H9 (cell line): Measurements from ENCODE around the gene HGS. TPM values are rescaled to one million over a fixed set of nuclear protein-coding genes. Genes with fewer than 3 reads are reported as not detected.
A peak's percentile ranks its signal among the peaks of the same experiment; 100 is the strongest.

Source experiments
- DNase-seq: peaks from one replicate; pipeline ENCODE4 v3.0.0-alpha.2; 2017
- H2AFZ ChIP-seq: one replicate; pipeline ENCODE4 v1.6.1; 2013; ENCODE audit warnings: mild to moderate bottlenecking, low read length, control low read depth, moderate library complexity
- H2AK5ac ChIP-seq: 2 replicates; pipeline ENCODE4 v1.6.1; 2013; ENCODE audit warnings: low read length, control low read depth, mixed read lengths; ENCODE audit not compliant: insufficient read length
- H2BK120ac ChIP-seq: one replicate; pipeline ENCODE4 v1.6.1; 2013; ENCODE audit warnings: low read depth, mild to moderate bottlenecking, low read length, control low read depth, inconsistent platforms; ENCODE audit not compliant: poor library complexity, severe bottlenecking
- H2BK12ac ChIP-seq: 2 replicates; pipeline ENCODE4 v1.6.1; 2013; ENCODE audit warnings: low read length, control low read depth, mixed read lengths, low read depth; ENCODE audit not compliant: insufficient read length
- H2BK15ac ChIP-seq: 2 replicates; pipeline ENCODE4 v1.6.1; 2013; ENCODE audit warnings: low read depth, low read length, control low read depth
- H2BK20ac ChIP-seq: one replicate; pipeline ENCODE4 v1.6.1; 2013; ENCODE audit warnings: low read depth, mild to moderate bottlenecking, low read length, control low read depth, inconsistent platforms; ENCODE audit not compliant: poor library complexity, severe bottlenecking
- H2BK5ac ChIP-seq: 2 replicates; pipeline ENCODE4 v1.6.1; 2013; ENCODE audit warnings: low read length, control low read depth, mixed read lengths; ENCODE audit not compliant: insufficient read length
- H3K14ac ChIP-seq: 2 replicates; pipeline ENCODE4 v1.6.1; 2013; ENCODE audit warnings: low read length, control low read depth; ENCODE audit not compliant: insufficient read depth
- H3K18ac ChIP-seq: 2 replicates; pipeline ENCODE4 v1.6.1; 2013; ENCODE audit warnings: low read depth, mild to moderate bottlenecking, mixed read lengths, low read length, control low read depth; ENCODE audit not compliant: insufficient read length
- H3K23ac ChIP-seq: 2 replicates; pipeline ENCODE4 v1.6.1; 2013; ENCODE audit warnings: low read length, control low read depth, mixed read lengths, low read depth; ENCODE audit not compliant: insufficient read length
- H3K23me2 ChIP-seq: 2 replicates; pipeline ENCODE4 v1.6.1; 2013; ENCODE audit warnings: low read depth, mild to moderate bottlenecking, mixed read lengths, low read length, control low read depth; ENCODE audit not compliant: insufficient read length, poor library complexity, severe bottlenecking
- H3K27ac ChIP-seq: 2 replicates; pipeline ENCODE4 v1.5.1; 2013; ENCODE audit warnings: low read length, control low read depth, mixed read lengths, low read depth; ENCODE audit not compliant: insufficient read length
- H3K27me3 ChIP-seq: 2 replicates; pipeline ENCODE4 v1.6.1; 2013; ENCODE audit warnings: low read length, control low read depth, inconsistent platforms; ENCODE audit not compliant: insufficient read depth
- H3K4ac ChIP-seq: 2 replicates; pipeline ENCODE4 v1.6.1; 2013; ENCODE audit warnings: low read depth, mild to moderate bottlenecking, control low read depth, inconsistent platforms, low read length, moderate library complexity
- H3K4me1 ChIP-seq: 2 replicates; pipeline ENCODE4 v1.6.1; 2013; ENCODE audit warnings: low read length, control low read depth, inconsistent platforms; ENCODE audit not compliant: insufficient read depth
- H3K4me2 ChIP-seq: 2 replicates; pipeline ENCODE4 v1.6.1; 2013; ENCODE audit warnings: low read length, control low read depth, mixed read lengths; ENCODE audit not compliant: insufficient read length, insufficient read depth
- H3K56ac ChIP-seq: 2 replicates; pipeline ENCODE4 v1.6.1; 2013; ENCODE audit warnings: low read depth, mild to moderate bottlenecking, mixed read lengths, low read length, control low read depth; ENCODE audit not compliant: insufficient read length
- H3K79me1 ChIP-seq: 2 replicates; pipeline ENCODE4 v1.6.1; 2013; ENCODE audit warnings: low read depth, mild to moderate bottlenecking, moderate library complexity, low read length, control low read depth, inconsistent platforms; ENCODE audit not compliant: insufficient read depth, poor library complexity, severe bottlenecking
- H3K79me2 ChIP-seq: 2 replicates; pipeline ENCODE4 v1.6.1; 2013; ENCODE audit warnings: low read length, control low read depth, inconsistent platforms; ENCODE audit not compliant: insufficient read depth
- H3K9ac ChIP-seq: 2 replicates; pipeline ENCODE4 v1.6.1; 2013; ENCODE audit warnings: low read length, control low read depth, mixed read lengths; ENCODE audit not compliant: insufficient read length; ENCODE audit errors: extremely low read depth
- H3K9me3 ChIP-seq: one replicate; pipeline ENCODE4 v1.6.1; 2013; ENCODE audit warnings: low read depth, low read length, inconsistent platforms; ENCODE audit not compliant: control insufficient read depth
- H3T11ph ChIP-seq: one replicate; pipeline ENCODE4 v1.6.1; 2013; ENCODE audit warnings: mild to moderate bottlenecking, low read length, control low read depth, inconsistent platforms
- H4K20me1 ChIP-seq: one replicate; pipeline ENCODE4 v1.6.1; 2013; ENCODE audit not compliant: control insufficient read depth, insufficient read length, insufficient read depth
- H4K5ac ChIP-seq: 2 replicates; pipeline ENCODE4 v1.6.1; 2013; ENCODE audit warnings: low read depth, mild to moderate bottlenecking, mixed read lengths, low read length, control low read depth; ENCODE audit not compliant: insufficient read length
- H4K8ac ChIP-seq: replicated peaks from 2 replicates; pipeline ENCODE4 v1.6.1; 2013; ENCODE audit warnings: low read length, control low read depth, mixed read lengths, low read depth; ENCODE audit not compliant: insufficient read length
- H4K91ac ChIP-seq: 2 replicates; pipeline ENCODE4 v1.6.1; 2013; ENCODE audit warnings: low read depth, mild to moderate bottlenecking, moderate library complexity, mixed read lengths, low read length, control low read depth; ENCODE audit not compliant: insufficient read length
- H3K27ac Mint-ChIP-seq, 3 experiments: 2 replicates in 2 of 3; 3 replicates in 1 of 3; pipeline ENCODE4 v1.8.0; 2020 to 2021; ENCODE audit warnings: mixed read lengths in 3 of 3, mild to moderate bottlenecking in 1 of 3, moderate library complexity in 1 of 3
- H3K27me3 Mint-ChIP-seq: 2 replicates; pipeline ENCODE4 v1.8.0; 2021; ENCODE audit warnings: low read depth, mild to moderate bottlenecking, moderate library complexity, mixed read lengths
- H3K36me3 Mint-ChIP-seq, 3 experiments: 2 replicates in 2 of 3; 3 replicates in 1 of 3; pipeline ENCODE4 v1.8.0; 2020 to 2021; ENCODE audit warnings: low read depth in 3 of 3, mixed read lengths in 3 of 3; ENCODE audit not compliant: insufficient read depth in 1 of 3
- H3K4me1 Mint-ChIP-seq, 2 experiments: 2 replicates each; pipeline ENCODE4 v1.8.0; 2020; ENCODE audit warnings: mixed read lengths in 2 of 2
- H3K4me3 Mint-ChIP-seq, 2 experiments: 2 replicates in 1 of 2; 3 replicates in 1 of 2; pipeline ENCODE4 v1.8.0; 2020 to 2021; ENCODE audit warnings: mild to moderate bottlenecking in 2 of 2, mixed read lengths in 2 of 2, moderate library complexity in 1 of 2
- H3K9me3 Mint-ChIP-seq, 2 experiments: 2 replicates in 1 of 2; 3 replicates in 1 of 2; pipeline ENCODE4 v1.8.0; 2020; ENCODE audit warnings: mild to moderate bottlenecking in 2 of 2, mixed read lengths in 2 of 2, moderate library complexity in 1 of 2
- WGBS: extraction: QIAGEN DNeasy Blood & Tissue Kit; methylation state at CpG from one replicate; pipeline ENCODE4 v1.1.7; 2013; ENCODE audit warnings: missing lambda C conversion rate, low lambda C conversion rate, mixed read lengths; ENCODE audit not compliant: insufficient read length; ENCODE audit errors: extremely low coverage; 5-methylcytosine and 5-hydroxymethylcytosine counted together
- total RNA-seq: library from RNA; stranded (reverse); gene quantifications from 2 replicates; pipeline ENCODE4 v1.2.1, GENCODE V29; 2021
- TF ChIP-seq, protein P1 (sequence below): fragments of 200-600 bp; sonication (generic); conservative IDR thresholded peaks from 3 replicates; pipeline ENCODE4 v1.8.0; 2021; ENCODE audit warnings: antibody characterized with exemption, mild to moderate bottlenecking

The HGS gene
- total RNA-seq, 1 experiment from 2014 or later = 106 TPM

DNA sequence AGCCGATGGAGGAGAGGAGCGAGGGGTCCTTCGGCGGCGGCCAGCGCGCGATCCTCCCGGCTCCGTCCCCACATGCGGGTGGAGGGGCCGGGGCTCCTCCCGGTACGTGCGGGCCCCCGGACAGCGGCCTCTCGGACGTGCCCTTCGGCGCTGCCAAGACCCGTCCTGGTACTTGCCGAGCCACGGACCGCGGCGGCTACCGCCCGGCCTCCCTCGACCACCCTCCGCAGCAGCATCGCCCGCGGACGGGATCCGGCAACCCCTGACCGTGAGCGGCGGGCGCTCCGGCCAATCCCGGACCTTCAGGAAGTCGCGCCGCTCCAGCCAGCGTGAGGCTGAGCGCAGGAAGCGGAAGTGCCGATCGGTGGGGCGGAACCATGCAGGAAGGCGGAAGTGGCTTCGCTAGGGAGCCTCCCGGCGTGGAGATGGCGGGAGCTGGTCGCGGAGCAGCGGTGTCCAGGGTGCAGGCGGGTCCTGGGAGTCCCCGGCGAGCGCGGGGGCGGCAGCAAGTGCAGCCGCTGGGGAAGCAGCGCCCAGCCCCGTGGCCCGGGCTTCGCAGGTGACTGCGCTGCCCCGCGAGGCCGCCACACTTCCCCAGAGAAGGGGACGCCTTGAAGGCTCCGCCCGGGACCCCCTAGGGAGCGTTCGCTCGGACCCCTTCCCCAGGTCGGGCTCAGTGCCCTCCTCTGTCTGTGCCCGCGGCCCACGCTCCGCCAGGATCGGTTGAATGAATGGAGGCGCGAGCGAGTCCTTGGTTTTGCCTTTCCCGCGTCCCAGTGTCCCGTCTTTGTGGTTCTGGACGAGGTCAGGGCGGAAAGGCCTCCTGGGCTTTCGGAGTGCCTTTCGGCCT lies 17.2 kb upstream of the HGS start, which contains the start of the genes CCDC137 and OXLD1:
Gene CCDC137, plus strand, starts transcription at position 396 of the 850 bp plus-strand sequence. Its CDS starts 30 bp downstream, at position 426.
Gene OXLD1, minus strand, starts transcription at position 264 of the 850 bp plus-strand sequence. Its CDS starts 28 bp downstream, at position 236.
- Histone ChIP-seq H4K8ac (no peak within 1 kb of the TSS), H4K5ac (peak within 1 kb of the TSS; percentile 94), H3K56ac (no peak within 1 kb of the TSS), H2BK20ac (no peak within 1 kb of the TSS), H3K4ac (no peak within 1 kb of the TSS), H3K23me2 (peaks cover 3% of the 10 kb centered on the region), H3K79me1 (peaks cover 10% of the 10 kb centered on the region), H2AFZ (no peak within 1 kb of the TSS), H4K91ac (no peak within 1 kb of the TSS), H3K27me3 (no peaks in the 10 kb centered on the region), H3T11ph (no peak within 1 kb of the TSS), H3K9me3 (no peaks in the 10 kb centered on the region), H3K79me2 (peaks cover 4% of the 10 kb centered on the region; the same call in 1 of the 2 replicates), H3K23ac (no peak within 1 kb of the TSS), H2BK12ac (no peak within 1 kb of the TSS), H2AK5ac (no peak within 1 kb of the TSS), H2BK15ac (no peak within 1 kb of the TSS; the same call in 1 of the 2 replicates), H2BK5ac (no peak within 1 kb of the TSS), H2BK120ac (no peak within 1 kb of the TSS), H3K9ac (peak within 1 kb of the TSS; percentile 86), H3K18ac (no peak within 1 kb of the TSS), H4K20me1 (no peaks in the 10 kb centered on the region), H3K4me1 (peaks cover 2% of the 10 kb centered on the region; the same call in 1 of the 2 replicates), H3K27ac (no peak within 1 kb of the TSS), H3K14ac (peak within 1 kb of the TSS; percentile 58), H3K4me2 (peak within 1 kb of the TSS; percentile 89)
- H3K9me3 Mint-ChIP-seq = no peaks in the 10 kb centered on the region
- peaks cover 18 to 19% of the 10 kb centered on the region in 2 experiments for H3K4me1 Mint-ChIP-seq
- WGBS = no CpG with 5 or more reads among the region's 96 CpGs
- TF ChIP-seq, protein P1, sequence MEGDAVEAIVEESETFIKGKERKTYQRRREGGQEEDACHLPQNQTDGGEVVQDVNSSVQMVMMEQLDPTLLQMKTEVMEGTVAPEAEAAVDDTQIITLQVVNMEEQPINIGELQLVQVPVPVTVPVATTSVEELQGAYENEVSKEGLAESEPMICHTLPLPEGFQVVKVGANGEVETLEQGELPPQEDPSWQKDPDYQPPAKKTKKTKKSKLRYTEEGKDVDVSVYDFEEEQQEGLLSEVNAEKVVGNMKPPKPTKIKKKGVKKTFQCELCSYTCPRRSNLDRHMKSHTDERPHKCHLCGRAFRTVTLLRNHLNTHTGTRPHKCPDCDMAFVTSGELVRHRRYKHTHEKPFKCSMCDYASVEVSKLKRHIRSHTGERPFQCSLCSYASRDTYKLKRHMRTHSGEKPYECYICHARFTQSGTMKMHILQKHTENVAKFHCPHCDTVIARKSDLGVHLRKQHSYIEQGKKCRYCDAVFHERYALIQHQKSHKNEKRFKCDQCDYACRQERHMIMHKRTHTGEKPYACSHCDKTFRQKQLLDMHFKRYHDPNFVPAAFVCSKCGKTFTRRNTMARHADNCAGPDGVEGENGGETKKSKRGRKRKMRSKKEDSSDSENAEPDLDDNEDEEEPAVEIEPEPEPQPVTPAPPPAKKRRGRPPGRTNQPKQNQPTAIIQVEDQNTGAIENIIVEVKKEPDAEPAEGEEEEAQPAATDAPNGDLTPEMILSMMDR = no peak
- H3K27ac Mint-ChIP-seq = peak within 1 kb of the TSS; percentile 87 to 98 (median 92); a peak in 6 of 7 replicates
- H3K27me3 Mint-ChIP-seq = no peaks in the 10 kb centered on the region
- peak; percentile 99 for DNase-seq
- peak within 1 kb of the TSS; percentile 97 for H3K4me3 Mint-ChIP-seq
- peaks cover 31 to 53% (median 53%) of the 10 kb centered on the region in 3 experiments; a peak in 6 of 7 replicates for H3K36me3 Mint-ChIP-seq
